IPS-NIHi11 (cell line): ENCODE measurements around the gene PICK1.

ENCODE experiments used
- DNase-seq: peaks from one replicate; pipeline ENCODE4 v3.0.0; 2012; ENCODE audit warnings: mixed read lengths, low spot score

Gene PICK1

DNA sequence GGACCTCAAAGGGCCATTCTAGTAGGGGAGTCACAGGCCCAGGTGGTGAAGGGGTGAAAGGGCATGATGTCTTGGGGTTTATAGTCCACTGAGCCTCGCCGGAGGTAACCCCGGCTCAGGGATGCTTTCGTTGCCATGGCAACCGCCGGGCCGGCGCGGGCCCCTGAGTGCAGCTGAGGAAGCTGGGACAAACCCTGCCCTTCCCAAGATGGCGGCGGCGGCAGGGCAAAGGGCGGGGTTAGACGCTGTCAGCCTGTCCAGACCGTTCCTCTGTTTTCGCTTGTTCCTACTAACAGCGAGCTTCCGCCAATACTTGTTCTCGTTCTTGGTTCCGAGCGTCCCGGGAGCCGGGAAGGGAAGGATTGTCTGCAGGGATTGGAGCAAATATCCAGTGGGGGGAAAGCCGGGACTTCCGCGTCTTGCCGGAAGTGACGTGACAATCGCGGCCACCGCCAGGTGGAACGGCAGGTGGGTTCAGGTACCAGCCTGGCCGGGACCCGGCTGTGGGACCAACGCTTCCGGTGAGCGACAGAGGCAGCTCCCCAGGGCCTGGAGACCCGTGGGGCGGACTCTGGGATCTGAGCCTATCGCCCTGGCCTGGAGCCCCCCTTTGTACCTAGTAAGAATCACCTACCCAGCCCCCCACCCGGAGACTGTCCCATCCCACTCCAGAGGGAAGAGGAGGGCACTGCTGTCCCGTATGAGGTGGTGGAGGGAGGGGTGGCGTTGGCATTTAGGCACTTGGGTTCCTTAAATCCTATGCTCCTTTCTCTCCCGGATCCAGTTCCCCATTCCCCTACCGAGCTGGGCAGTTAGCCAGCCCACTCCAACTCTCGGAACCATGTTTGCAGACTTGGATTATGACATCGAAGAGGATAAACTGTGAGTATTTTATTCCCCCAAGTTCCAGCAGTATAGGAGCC is at the start of gene PICK1:
Gene PICK1, plus strand, starts transcription at position 436 of the 923 bp plus-strand sequence. Its CDS starts 406 bp downstream, at position 842.
- peak; percentile 98 for DNase-seq

DNA sequence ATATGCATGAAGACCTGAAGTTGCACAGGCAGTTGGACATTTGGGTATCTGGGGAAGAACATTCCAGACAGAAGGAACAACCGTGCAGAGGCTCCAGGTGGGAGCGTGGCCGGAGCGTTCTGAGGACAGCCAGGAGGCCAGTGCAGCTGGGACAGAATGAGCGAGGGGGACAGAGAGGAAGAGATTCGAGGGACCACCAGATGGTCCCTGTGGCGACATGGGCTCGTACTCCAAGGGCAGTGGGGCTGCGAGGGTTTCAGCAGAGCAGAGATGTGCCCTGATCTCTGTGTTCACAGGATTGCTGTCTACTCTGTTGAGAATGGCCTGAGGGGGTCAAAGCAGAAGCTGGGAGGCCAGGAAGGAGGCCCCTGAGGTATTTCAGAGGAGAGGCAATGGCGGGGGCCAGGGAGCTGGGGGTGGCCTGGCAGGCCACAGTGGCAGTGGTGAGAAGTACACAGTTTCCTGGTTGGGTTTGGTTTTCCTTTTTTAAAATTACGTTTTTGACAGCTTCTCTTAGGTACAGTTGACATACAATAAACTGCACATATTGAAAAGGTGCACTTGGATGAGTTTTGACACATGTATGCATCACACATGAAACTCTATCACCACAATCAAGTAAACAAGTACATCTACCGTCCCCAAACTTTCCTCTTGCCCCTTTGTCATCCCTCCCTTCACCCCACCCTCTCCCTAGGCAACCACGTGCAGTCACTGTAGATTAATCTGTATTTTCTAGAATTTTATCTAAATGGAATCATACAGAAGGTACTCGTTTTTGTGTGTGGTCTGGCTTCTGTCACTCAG is 48.0 kb upstream of the PICK1 start:
- no peak for DNase-seq

DNA sequence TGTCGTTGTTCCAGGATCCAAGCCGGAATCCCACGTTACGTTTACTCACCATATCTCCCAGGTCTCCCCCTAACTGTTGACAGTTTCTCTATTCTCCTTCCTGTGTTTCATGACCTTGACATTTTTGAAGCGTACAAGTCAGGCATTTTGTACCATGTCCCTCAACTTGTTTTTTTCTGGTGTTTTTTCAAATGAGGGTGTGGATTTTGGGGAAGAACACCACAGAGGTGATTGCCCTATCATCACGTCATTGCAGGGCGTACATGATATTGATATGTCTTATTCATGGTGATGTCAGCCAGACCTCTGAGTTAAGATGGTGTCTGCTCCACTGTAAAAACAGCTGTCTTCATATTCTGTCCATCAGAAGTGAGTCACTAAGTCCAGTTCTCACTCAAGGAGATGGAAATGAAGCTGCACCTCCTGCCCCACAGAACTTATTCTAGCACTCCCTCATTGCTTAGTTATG is 44.6 kb upstream of the PICK1 start:
- no peak for DNase-seq

DNA sequence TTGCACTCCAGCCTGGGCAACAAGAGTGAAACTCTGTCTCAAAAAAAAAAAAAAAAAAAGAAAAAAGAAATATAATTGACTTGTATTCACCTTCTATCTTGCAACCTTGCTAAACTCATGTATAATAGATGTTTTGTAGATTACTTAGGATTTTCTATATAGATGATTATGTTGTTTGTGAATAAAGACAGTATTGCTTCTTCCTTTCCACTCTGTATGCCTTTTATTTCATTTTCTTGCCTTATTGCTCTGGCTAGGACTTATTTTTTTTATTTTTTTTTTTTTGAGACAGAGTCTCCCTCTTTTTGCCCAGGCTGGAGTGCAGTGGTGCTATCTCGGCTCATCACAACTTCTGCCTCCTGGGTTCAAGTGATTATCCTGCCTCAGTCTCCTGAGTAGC is 43.1 kb upstream of the PICK1 start:
- DNase-seq = no peak

DNA sequence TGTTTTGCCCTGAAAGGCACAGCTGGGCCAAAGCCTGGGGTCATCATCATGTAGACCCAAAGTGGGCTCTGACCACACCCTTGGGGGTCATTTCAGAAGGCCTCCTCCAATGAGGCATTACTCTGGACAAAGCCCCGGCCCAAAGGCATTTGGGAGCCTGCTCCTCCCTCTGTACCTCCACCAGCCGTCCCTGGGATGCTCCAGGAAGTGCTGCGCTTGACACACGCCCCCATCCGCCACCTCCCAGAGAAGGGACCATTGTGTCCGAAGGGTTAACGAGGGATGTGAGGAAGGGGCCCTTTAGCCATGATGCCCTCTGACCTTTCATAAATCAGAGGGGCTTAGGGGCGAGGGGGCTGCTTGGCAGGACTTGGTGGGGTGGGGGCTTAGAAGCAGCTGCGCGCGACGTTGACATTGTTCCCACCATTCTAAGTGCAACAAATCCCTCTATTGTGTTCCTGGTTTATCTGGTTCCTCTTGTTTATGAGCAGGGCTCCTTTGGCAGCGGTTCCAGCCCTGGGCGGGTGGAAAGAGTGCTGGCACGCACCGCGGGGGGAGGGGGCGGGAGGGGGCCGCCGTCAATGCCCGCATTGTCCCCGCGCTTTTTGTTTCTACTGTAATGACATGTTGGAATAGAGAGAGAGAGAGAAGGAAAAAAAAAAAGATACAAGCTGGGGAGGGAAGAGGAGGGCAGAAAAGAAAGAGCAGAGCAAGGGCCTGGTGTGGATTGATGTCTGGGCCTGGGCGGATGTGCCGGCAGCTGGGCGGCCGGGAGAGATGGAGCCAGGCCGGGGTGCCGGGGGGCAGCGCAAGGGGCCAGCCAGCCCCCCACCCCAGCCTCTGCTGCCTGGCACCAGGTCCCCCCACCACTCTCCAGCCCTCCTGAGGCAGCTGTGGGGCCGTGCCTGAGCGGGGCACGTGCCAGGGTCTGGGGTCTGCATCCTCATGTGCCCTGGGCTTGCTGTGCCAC is 40.7 kb upstream of the PICK1 start:
- peak; percentile 59 for DNase-seq

DNA sequence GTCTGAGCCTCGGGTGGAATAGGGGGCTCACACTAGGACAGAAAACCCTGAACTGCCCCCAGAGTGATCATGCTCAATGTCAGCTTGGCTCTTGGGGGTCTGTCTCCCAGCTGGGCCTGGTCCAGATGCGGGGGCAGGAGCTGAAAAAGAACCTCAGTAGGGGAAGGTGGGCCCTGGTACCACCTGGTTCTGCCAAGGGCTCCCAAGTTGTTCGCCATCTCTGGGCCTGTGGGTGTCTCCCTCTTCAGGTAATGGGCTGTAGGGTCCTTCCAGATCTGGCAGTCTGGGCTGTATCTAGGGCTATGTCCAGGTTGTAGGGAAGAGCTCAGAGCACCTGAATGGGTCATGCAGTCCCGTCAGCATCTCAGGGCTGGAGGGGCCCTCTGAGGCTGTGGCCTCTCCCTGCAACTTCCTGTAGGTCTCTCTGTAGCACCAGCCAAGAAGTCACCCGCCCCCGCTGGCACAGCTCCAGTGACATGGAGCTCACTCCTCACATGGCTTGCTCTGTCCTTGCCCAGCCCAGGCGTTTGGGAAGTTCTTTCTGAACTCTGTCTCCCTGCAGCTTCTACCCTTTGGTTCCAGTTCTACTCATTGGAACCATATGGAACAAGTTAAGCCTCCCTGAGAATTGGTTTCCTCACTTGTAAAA is 39.8 kb upstream of the PICK1 start:
- no peak for DNase-seq

DNA sequence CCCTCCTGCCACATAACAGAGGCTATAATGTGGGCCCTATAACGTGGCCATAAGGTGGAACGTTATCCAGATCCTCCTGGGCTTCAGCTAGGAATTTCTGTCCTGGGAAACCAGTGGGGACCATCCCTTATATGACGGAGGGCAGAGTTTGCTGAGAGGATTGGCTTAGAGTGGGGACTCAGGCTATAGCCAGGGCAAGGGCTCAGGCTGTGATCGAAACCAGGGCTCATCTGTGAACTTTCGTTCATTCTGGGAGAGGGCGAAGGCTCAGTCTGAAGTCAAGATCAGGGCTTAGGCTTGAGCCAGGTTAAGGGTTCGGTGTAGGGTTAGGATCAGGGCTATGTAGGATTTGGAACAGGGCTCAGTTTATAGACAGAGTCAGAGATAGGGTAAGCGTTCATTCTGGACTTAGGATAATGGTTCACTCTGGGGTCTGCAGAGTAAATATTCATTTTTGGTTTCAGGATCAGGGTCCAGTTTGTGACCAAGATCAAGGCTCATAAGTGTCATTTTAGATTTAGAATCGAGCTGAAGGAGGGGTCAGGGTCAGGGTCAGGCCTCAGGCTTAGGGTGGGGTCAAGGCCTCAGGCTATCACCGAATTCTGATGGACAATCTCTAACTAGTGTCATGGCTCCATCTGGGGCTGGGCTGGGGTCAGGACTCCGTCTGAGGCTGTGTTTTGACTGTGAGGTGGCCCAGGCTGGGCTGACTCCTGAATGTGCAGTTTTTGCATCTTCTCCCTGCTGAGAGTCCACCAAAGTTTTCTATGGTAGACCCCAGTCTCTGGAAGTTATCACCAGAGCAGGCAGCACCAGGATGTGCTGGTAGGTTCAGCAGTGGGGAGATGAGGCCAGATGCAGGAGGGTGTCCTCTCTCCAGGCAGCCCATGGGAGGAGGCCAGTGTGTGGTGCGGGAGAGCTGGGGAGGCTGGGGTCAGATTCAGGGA is 39.0 kb upstream of the PICK1 start:
- DNase-seq = no peak

DNA sequence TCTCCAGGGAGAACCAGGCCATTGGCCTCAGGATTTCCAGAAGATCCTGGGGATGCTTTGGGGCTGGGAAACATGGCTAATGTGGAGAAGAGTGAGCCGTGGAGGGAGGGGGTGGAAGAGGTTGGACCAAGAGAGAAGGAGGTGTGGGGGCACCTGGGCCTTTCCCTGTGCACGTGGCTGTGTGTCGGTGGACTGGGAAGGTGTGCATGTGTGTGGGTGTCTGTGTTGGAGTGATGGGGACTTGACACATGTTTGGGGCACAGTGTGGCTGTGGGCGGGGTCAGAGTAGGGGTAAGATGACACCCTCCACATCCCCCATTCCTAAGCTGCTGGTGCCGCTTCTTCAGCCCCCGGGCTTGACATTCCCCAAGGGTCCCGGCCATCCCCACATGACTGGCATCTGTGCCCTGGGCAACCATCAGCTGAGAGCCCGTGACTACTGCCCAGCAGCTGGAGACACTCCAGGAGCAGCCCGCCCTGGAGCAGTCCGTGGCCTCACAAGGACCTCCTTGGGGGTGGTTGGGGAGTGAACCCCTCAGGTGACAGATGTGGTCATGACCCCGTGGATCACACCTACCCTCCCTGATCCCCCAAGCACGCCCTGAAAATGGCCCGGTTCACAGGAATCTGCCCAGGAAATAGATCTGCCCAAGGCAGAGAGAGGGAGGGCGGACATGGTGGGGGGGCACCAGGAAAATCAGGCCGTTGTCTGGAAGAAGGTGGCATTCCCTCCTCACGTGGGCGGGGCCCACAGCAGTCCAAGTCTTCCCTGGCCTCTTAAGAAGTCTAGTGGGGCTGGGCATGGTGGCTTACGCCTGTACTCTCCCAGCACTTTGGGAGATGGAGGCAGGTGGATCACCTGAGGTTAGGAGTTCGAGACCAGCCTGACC is 38.0 kb upstream of the PICK1 start:
- DNase-seq = no peak

DNA sequence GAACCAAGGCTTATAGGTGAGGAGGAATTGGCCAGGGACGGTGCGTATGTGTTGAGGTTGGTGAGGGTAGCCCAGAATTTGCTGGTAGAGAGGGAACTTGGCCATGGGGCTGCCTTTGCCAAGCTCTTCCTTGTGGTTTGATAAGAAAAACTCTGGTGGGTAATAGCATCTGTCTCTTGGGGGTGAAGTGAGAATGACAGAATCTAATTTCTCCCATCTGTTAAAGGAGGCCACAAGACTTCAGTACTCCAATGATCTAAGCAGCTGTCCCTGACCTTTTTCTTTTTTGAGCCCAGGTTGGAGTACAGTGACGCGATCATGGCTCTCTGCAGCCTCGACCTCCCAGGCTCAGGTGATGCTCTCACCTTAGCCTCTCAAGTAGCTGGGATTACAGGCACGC is 36.0 kb upstream of the PICK1 start:
- no peak for DNase-seq

DNA sequence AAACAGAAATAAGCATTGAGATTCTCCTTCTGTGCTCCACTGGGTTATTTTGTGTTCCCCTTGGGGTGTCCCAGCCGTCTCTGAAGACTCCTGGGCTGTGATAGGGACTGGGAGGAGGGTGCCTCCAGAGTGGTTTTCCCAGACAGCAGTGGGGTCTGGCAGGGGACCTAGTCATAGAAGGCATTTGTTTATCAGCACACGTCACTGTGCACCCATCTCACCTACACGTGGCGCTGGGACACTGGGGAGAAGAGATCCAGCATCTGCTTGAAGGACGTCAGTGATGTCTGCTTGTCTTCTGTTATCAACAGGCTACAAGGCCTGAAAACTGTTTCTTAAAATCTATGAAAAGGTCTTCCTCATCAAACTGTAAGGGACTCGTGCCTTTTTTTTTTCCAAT is 34.2 kb upstream of the PICK1 start:
- DNase-seq = no peak

DNA sequence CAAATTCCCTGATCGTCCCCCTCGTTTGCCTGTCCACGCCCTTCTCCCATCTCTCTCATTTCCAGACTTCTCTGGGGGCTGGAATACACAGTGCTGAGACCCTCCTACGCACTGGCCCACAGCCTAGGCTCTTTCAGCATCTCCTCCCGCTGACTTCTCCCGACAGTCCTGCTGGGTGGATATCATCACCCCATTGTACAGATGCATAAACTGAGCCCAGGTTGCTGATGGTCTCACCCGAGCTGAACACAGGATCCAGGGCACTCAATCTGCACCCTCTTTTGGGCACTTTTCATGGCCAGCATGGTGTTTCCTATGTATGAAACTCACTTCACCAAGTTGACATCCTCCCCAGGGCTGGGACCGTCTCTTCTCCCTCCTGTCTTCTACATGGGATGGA is 31.7 kb upstream of the PICK1 start:
- no peak for DNase-seq

DNA sequence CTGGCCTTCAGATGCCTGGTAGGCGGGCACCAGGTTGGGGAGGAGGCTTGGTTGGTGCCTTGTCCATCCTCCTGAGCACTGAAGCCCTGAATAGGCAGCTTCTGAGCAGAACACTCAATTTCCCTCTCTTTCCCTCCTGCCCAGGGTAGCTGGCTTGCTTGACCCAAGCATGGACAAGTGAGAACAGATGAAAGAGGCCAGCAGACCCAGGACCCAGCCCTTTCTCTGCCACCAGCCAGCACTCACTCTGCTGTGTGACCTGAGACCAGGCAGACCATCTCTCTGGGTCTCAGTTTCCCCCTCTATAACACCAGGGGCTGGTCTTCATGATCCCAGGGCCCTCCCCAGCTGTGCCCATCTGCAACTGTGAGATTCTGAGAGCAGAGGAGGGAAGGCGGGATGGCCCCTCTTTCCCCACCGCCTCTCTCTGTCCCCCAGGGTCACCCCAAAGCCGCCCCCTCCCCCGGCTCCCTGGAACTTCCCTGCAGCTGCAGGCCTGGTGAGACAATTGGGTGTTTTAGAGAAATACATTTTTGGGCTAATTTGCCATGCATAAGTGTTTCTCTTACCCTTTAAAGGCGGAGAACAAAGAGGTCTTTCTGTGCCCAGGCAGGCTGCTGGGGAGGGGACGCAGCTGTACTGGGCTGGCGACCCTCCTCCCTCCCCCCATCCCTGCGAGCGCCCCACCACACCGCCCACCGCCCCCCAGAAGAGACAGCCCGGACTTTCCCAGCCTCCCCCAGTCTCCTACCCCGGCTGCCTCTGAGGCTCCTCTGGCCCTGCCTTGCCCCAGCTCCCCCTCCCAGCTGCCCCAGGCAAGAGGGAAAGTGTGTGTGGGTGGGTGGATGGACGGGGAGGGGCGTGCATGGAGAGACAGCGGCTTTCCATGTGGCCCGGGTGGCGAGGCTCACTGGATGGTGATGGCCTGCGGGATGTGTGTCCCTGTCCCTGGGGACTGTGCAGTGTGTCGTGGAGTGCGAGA is 30.8 kb upstream of the PICK1 start:
- DNase-seq = no peak

DNA sequence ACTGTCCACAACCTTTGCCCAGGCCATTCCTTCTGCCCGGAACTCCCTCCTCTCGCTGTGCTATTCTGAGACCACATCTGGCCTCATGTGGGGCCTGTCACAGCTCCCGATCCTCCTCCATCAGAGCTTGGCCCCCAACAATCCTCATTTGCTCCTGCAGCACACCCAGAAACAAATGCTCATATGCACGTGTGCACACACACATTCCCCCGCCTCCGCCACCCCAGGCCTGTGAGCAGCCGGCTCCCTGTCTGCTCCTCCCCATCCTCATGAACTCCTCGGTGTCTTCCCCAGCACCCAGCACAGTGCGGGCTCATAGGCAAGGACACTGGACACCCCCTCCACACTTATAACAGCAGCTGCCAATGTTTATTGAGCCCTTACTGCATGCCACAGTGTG is 29.7 kb upstream of the PICK1 start:
- DNase-seq = no peak

DNA sequence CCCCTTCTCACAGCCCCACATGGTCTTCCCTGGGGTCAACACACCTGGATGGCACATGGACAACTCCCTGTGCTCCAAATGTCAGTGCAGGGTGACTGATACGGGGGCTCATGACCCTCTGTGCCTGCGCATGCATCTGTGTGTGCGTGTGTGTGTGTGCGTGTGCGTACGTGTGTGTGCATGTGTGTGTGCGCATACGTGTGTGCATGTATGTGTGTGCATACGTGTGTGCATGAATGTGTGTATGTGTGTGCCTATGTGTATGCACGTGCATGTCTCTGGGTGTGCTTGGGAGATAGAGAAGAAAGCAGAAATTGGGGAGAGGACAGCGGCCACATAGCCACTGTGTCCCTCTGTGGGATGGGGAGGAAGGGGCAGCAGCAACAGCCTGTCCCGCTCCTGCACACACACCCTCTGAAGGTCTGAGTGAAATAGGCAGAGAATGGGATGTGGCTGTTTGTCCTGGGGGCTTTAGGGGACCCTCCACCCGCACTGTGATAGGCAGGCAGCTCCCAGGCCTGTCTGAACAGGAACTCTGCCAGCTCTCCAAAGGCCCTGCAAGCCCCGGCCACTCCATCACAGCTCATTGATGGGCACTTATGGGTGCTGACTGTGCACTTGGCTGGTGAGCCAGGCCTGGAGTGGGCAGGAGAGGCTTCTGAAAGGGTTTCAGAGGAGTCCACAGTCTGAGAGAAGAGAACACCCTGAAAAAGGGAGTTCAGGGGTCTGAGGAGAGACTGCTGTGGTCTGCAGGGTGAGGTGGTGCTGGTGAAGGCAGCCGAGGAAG is 28.7 kb upstream of the PICK1 start:
- no peak for DNase-seq

DNA sequence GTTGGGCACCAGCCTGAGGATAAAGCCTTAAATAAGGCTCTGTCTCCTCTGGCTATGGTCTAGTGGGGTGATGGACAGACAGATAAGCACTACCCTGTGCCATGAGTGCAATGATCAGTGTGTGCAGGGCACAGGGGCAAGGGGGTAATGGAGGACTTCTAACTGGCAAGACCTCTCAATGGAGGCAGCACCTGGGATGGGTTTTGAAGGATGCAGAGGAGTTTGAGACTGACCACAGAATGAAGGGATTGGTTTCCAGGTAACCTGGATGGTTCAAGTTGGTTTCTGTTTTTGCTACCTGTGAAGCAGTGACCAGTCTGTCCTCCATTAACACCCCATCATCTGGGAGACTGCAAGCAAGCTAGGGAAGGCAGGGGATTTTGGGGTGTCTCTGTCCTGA is 27.8 kb upstream of the PICK1 start:
- DNase-seq = no peak

DNA sequence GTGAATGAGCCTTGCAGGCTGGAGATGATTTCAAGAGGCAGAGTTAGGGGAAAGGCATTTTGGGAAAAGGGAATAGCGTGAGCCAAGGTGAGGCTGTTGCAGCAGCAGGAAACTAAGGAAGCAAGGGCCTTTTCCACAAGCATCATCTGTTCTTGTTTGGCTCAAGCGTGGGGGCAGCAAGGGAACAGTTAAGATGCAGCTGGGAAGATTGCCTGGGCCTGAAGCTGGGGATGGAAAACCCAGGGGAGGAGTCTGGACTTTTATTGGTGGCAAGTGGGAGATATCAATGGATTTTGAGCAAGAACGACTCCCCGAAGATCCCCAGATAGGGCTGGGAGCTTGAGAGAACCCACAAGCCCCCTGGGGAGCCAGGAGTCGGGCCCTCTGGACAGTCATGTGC is 27.3 kb upstream of the PICK1 start:
- DNase-seq = no peak
